Measurements from ENCODE around the gene ZNF562. TPM values are rescaled to one million over a fixed set of nuclear protein-coding genes. Genes with fewer than 3 reads are reported as not detected.
"Not testable (repeated sequence)": the region's sequence is repeated elsewhere in the genome, so short reads cannot be mapped to it uniquely, and the experiment has no call there.

ZNF562 gene
- total RNA-seq, 1 donor from 2014 or later = 31.8 TPM

DNA sequence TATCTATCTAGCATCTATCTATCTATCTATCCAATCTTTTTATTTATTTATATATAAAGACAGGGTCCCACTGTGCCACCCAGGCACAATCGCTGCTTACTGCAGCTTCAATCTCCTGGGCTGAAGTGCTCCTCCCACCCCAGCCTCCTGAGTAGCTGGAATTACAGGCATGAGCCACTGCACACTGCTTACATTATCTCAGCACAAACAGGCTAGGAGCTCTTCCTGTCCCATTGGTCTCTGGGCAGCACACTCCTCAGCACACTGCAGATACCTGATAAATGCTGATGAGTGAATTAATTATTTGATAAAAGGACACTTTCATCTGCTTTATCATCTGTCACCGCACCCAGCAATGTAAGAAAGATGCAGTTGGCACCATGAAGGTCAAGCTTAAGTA is 16.1 kb downstream of the ZNF562 start:
- ATAC-seq (no peak), DNase-seq (no peak)
- Histone ChIP-seq H3K27me3 (ENCODE audit: low read depth) (no peaks in the 10 kb centered on the region), H3K4me3 (no peak overlapping the region), H3K9me3 (peaks cover 15% of the 10 kb centered on the region), H3K36me3 (peaks cover 61% of the 10 kb centered on the region), H3K27ac (no peak overlapping the region), H3K4me1 (no peaks in the 10 kb centered on the region)
- intact Hi-C loops (cut with DNase I) = no loop called here
- TF ChIP-seq, protein P1, sequence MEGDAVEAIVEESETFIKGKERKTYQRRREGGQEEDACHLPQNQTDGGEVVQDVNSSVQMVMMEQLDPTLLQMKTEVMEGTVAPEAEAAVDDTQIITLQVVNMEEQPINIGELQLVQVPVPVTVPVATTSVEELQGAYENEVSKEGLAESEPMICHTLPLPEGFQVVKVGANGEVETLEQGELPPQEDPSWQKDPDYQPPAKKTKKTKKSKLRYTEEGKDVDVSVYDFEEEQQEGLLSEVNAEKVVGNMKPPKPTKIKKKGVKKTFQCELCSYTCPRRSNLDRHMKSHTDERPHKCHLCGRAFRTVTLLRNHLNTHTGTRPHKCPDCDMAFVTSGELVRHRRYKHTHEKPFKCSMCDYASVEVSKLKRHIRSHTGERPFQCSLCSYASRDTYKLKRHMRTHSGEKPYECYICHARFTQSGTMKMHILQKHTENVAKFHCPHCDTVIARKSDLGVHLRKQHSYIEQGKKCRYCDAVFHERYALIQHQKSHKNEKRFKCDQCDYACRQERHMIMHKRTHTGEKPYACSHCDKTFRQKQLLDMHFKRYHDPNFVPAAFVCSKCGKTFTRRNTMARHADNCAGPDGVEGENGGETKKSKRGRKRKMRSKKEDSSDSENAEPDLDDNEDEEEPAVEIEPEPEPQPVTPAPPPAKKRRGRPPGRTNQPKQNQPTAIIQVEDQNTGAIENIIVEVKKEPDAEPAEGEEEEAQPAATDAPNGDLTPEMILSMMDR (IDR thresholded peaks at IDR 0.05) = no peak

DNA sequence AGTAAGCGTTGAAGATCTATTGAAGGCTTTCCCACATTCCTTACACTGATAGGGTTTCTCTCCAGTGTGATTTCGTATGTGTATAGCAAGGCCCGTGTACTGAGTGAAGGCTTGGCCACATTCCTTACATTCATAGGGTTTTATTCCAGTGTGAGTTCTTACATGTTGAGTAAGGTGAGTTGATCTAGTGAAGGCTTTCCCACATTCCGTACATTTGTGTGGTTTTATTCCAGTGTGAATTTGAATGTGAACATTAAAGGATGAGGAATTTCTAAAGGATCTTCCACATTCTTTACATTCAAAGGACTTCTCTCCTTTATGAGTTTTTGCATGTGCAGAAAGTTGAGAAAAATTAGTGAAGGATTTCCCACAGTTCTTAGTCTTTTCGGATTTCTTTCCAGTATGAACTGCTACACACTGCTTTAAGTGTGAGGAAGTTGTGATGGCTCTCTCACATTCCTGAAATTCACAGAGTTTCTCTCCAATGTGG is 21.8 kb downstream of the ZNF562 start:
- ATAC-seq; H3K4me1 ChIP-seq; intact Hi-C loops (cut with DNase I); H3K4me3 ChIP-seq; H3K27ac ChIP-seq; H3K27me3 ChIP-seq (ENCODE audit: low read depth); DNase-seq: not testable (repeated sequence)
- peaks cover 79% of the 10 kb centered on the region for H3K36me3 ChIP-seq
- H3K9me3 ChIP-seq = peaks cover 42% of the 10 kb centered on the region

DNA sequence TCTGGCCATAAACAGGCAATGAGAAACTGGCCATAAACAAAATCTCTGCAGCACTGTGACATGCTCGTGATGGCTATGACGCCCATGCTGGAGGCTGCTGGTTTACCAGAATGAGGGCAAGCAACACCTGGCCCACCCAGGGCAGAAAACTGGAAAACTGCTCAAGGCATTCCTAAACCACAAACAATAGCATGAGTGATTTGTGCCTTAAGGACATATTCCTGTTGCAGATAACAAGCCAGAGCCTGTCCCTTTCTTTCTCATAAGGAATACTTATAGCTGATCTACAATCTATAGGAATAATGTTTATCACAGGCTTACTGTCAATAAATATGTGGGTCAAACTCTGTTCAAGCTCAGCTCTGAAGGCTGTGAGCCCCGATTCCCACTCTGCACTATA is 23.4 kb downstream of the ZNF562 start:
- ATAC-seq; H3K4me1 ChIP-seq; intact Hi-C loops (cut with DNase I); H3K4me3 ChIP-seq; DNase-seq; H3K27ac ChIP-seq; H3K27me3 ChIP-seq (ENCODE audit: low read depth): not testable (repeated sequence)
- Histone ChIP-seq H3K9me3 (peaks cover 45% of the 10 kb centered on the region), H3K36me3 (peaks cover 76% of the 10 kb centered on the region)

DNA sequence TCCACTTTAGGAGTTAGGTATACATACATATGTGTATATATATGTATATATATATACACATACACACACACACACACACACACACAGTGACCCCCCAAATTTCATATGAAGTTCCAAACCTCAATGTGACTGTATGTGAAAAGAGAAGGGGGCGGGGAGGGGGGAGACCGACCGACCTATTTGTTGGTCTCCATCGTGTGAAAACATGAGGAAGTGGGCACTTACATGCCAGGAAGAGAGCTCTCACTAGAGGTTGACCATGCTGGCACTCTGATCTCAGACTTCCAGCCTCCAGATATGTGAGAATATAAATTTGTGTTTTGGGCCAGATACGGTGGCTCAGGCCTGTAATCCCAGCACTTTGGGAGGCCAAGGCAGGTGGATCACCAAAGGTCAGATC is 24.6 kb downstream of the ZNF562 start:
- no peak for ATAC-seq
- intact Hi-C loops (cut with DNase I) = no loop called here
- TF ChIP-seq, protein P1 (IDR thresholded peaks at IDR 0.05) = no peak
- no peak for DNase-seq
- Histone ChIP-seq H3K27me3 (ENCODE audit: low read depth) (no peaks in the 10 kb centered on the region), H3K9me3 (peaks cover 45% of the 10 kb centered on the region), H3K36me3 (peaks cover 68% of the 10 kb centered on the region), H3K4me3 (no peak overlapping the region), H3K27ac (no peak overlapping the region), H3K4me1 (no peaks in the 10 kb centered on the region)

DNA sequence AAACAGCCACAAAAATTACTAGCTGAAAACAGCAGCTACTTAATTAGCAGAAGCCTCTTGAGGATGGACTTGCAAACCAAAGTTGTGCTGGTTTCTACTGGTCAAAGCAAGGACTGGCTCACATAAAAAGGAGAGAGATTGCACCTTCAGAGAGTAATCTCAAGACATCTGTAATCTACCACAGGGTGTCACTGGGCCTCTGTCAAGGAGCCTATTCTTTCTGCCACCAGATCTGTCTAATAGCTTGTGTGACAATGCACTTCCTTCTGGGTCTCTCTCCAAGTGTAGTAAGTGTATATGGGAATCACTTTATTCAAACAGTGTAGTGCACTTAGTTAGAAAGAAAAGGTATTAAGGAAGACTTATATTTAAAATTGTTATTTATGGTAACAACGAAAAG is 29.4 kb downstream of the ZNF562 start:
- Histone ChIP-seq H3K9me3 (peaks cover 3% of the 10 kb centered on the region), H3K27me3 (ENCODE audit: low read depth) (no peaks in the 10 kb centered on the region), H3K27ac (no peak overlapping the region), H3K36me3 (peaks cover 39% of the 10 kb centered on the region), H3K4me3 (no peak overlapping the region), H3K4me1 (no peaks in the 10 kb centered on the region)
- ATAC-seq (no peak), DNase-seq (no peak)
- TF ChIP-seq, protein P1 (IDR thresholded peaks at IDR 0.05) = no peak
- intact Hi-C loops (cut with DNase I) = no loop called here

DNA sequence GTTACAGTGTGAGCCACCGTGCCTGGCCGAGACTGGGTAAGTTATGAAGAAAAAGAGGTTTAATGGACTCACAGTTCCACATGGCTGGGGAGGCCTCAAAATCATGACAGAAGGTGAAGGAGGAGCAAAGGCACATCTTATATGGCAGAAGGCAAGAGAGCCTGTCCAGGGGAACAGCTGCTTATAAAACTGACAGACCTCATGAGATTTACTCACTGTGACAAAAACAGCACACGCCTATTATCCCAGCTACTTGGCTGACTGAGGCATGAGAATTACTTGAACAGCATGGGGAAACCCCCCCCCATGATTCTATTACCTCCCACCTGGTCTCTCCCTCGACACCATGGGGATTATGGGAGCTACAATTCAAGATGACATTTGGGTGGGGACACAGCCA is 30.4 kb downstream of the ZNF562 start:
- intact Hi-C loops (cut with DNase I) = no loop called here
- ATAC-seq = no peak
- TF ChIP-seq, protein P1 (IDR thresholded peaks at IDR 0.05) = no peak
- Histone ChIP-seq H3K27ac (no peak overlapping the region), H3K27me3 (ENCODE audit: low read depth) (no peaks in the 10 kb centered on the region), H3K4me3 (no peak overlapping the region), H3K36me3 (peaks cover 37% of the 10 kb centered on the region), H3K4me1 (no peaks in the 10 kb centered on the region), H3K9me3 (peaks cover 3% of the 10 kb centered on the region)
- DNase-seq = no peak

DNA sequence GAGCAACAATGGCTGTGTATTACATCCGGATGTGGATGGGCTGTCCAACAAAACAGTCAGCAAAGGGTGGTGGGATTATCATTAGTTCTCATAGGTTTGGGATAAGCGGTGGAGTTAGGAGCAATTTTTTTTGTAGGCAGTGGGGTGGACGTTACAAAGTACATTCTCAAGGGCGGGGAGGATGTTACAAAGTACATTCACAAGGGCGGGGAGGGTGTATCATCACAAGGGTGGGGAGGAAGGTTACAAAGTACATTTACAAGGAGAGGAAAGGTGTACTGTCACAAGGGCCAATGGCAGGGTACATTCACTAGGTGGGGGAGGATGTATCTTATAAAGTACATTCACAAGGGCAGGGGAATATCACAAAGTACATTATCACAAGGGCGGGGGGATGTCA is 33.1 kb downstream of the ZNF562 start:
- TF ChIP-seq, protein P1 (IDR thresholded peaks at IDR 0.05) = no peak

More for the DNA sequence above, 33.1 kb downstream of the ZNF562 start:
- Histone ChIP-seq H3K36me3 (peaks cover 22% of the 10 kb centered on the region), H3K4me1 (no peaks in the 10 kb centered on the region), H3K27ac (no peak overlapping the region), H3K9me3 (peaks cover 3% of the 10 kb centered on the region), H3K27me3 (ENCODE audit: low read depth) (no peaks in the 10 kb centered on the region), H3K4me3 (no peak overlapping the region)
- ATAC-seq (no peak), DNase-seq (no peak)
- intact Hi-C loops (cut with DNase I) = no loop called here

All from lower lobe of right lung (tissue), 2 donors.